ENCODE data around the gene TMEM43.

TMEM43 gene

GRCh38 chr3:14137004-14137403 is 12.2 kb downstream of the TMEM43 start:
- no peak for DNase-seq (ENCODE audit: low spot score)
- no peak for TF ChIP-seq CTCF (IDR thresholded peaks at IDR 0.05; ENCODE audit: extremely low read depth, missing control alignments)

- no peak for TF ChIP-seq CTCF (IDR thresholded peaks at IDR 0.05; ENCODE audit: extremely low read depth, missing control alignments)
- DNase-seq (ENCODE audit: low spot score), result no peak
Observed at GRCh38 chr3:14137445-14137844, 12.6 kb downstream of the TMEM43 start.

GRCh38 chr3:14138109-14138877 is 13.4 kb downstream of the TMEM43 start:
- DNase-seq (ENCODE audit: low spot score), result no peak
- no peak for TF ChIP-seq CTCF (IDR thresholded peaks at IDR 0.05; ENCODE audit: extremely low read depth, missing control alignments)

- no peak for DNase-seq (ENCODE audit: low spot score)
- TF ChIP-seq CTCF (IDR thresholded peaks at IDR 0.05; ENCODE audit: extremely low read depth, missing control alignments), result no peak
Observed at GRCh38 chr3:14138878-14139655, 14.2 kb downstream of the TMEM43 start.

GRCh38 chr3:14139771-14140170 is 14.9 kb downstream of the TMEM43 start:
- DNase-seq (ENCODE audit: low spot score), result no peak
- TF ChIP-seq CTCF (IDR thresholded peaks at IDR 0.05; ENCODE audit: extremely low read depth, missing control alignments), result no peak

GRCh38 chr3:14140668-14141067 is 15.8 kb downstream of the TMEM43 start:
- no peak for DNase-seq (ENCODE audit: low spot score)
- TF ChIP-seq CTCF (IDR thresholded peaks at IDR 0.05; ENCODE audit: extremely low read depth, missing control alignments), result no peak

- DNase-seq (ENCODE audit: low spot score), result no peak
- TF ChIP-seq CTCF (IDR thresholded peaks at IDR 0.05; ENCODE audit: extremely low read depth, missing control alignments), result no peak
Observed at GRCh38 chr3:14141144-14141543, 16.3 kb downstream of the TMEM43 start.

Measured in GM20000 (cell line).